Panc1 (cell line): ENCODE results near the gene DYNC1I1. TPM values are rescaled to one million over a fixed set of nuclear protein-coding genes. Genes with fewer than 3 reads are reported as not detected.

Experiments
- ATAC-seq: fragments of 200-7000 bp; cut with Tn5 transposase; 2 replicates; pipeline ENCODE4 v1.9.1; 2020; ENCODE audit warnings: mild to moderate bottlenecking, moderate library complexity
- Bru-seq: library from RNA; stranded (reverse); fragments of 400-500 nt; gene quantifications from one replicate; lab custom pipeline; 2021; lab: Mats Ljungman, UMichigan
- BruChase-seq, 2 experiments: library from RNA; stranded (reverse); fragments of 400-500 nt; gene quantifications; one replicate each; lab custom pipeline; 2021; lab: Mats Ljungman, UMichigan
- BruUV-seq: library from RNA; stranded (reverse); fragments of 400-500 nt; replicated peaks from 2 replicates; lab custom pipeline; 2021; lab: Mats Ljungman, UMichigan
- CTCF ChIA-PET: fragments of 300-600 bp; sonication (Branson Sonifier 250); formaldehyde crosslinking; loops from one replicate; lab custom pipeline; 2022; ENCODE audit warnings: antibody characterized with exemption; lab: Charles Lee
- POLR2A ChIA-PET: fragments of 300-600 bp; sonication (Branson Sonifier 250); formaldehyde crosslinking; loops from one replicate; lab custom pipeline; 2022; ENCODE audit warnings: antibody characterized with exemption; lab: Charles Lee
- DNase-seq: peaks from one replicate; pipeline ENCODE4 v3.0.0-alpha.2; 2010; ENCODE audit warnings: low read depth, low spot score
- H3K27ac ChIP-seq: 2 replicates; pipeline ENCODE4 v1.5.1; 2011; ENCODE audit warnings: mild to moderate bottlenecking, low read length, inconsistent platforms
- H3K27me3 ChIP-seq: fragments of 200-500 bp; sonication (Bioruptor generic); 2 replicates; pipeline ENCODE4 v1.6.0; 2014; ENCODE audit warnings: low read length, inconsistent platforms; ENCODE audit not compliant: control insufficient read depth, insufficient read depth
- H3K36me3 ChIP-seq: fragments of 200-500 bp; sonication (Bioruptor generic); 2 replicates; pipeline ENCODE4 v1.5.1; 2014; ENCODE audit warnings: inconsistent platforms, mild to moderate bottlenecking, low read length, moderate library complexity; ENCODE audit not compliant: control insufficient read depth, insufficient read depth
- H3K4me1 ChIP-seq: 2 replicates; pipeline ENCODE4 v1.5.1; 2011; ENCODE audit warnings: inconsistent platforms, mild to moderate bottlenecking, low read length, moderate library complexity; ENCODE audit not compliant: control insufficient read depth, insufficient read depth
- H3K4me3 ChIP-seq, 2 experiments: 2 replicates each; pipeline ENCODE4 v1.5.1; 2011 to 2012; ENCODE audit warnings: low read depth in 2 of 2, low read length in 2 of 2, mild to moderate bottlenecking in 2 of 2, inconsistent platforms in 1 of 2, moderate library complexity in 1 of 2
- H3K9me3 ChIP-seq: fragments of 200-500 bp; sonication (Bioruptor generic); 2 replicates; pipeline ENCODE4 v1.5.1; 2014; ENCODE audit warnings: low read depth, mild to moderate bottlenecking, inconsistent platforms, low read length, moderate library complexity; ENCODE audit not compliant: control insufficient read depth, insufficient read depth
- POLR2AphosphoS5 ChIP-seq: IDR thresholded peaks from 2 replicates; pipeline ENCODE4 v1.6.1; 2012; ENCODE audit warnings: mild to moderate bottlenecking, low read depth, low read length, moderate library complexity
- SIN3A ChIP-seq: IDR thresholded peaks from 2 replicates; pipeline ENCODE4 v1.6.1; 2012; ENCODE audit warnings: low read depth, mild to moderate bottlenecking, low read length, moderate library complexity, borderline replicate concordance; ENCODE audit not compliant: insufficient read depth
- TCF7L2 ChIP-seq: IDR thresholded peaks from 2 replicates; pipeline ENCODE4 v1.6.1; 2011; ENCODE audit warnings: mild to moderate bottlenecking, low read depth, low read length, inconsistent platforms
- in situ Hi-C: cut with HindIII; loops from 2 replicates; pipeline ENCODE4 v1.10.0; 2016; ENCODE audit warnings: low sequenced_read_pairs, low pct_unique_long_range_greater_than_20kb
- intact Hi-C: fragments of 100-400 bp; cut with micrococcal nuclease; formaldehyde crosslinking; loops from one replicate; pipeline ENCODE4 v1.10.0; 2022; ENCODE audit not compliant: unreplicated experiment
- long read RNA-seq: library from polyadenylated mRNA; unstranded; transcript quantifications from one replicate; pipeline ENCODE4 v2.0.0, GENCODE V29; 2021; ENCODE audit not compliant: unreplicated experiment
- polyA plus RNA-seq: library from polyadenylated mRNA; unstranded; fragments of >200 nt; gene quantifications from one replicate; pipeline ENCODE4 v1.2.1, GENCODE V29; 2012; ENCODE audit warnings: missing spikeins; ENCODE audit not compliant: insufficient read length
- total RNA-seq: library from RNA; stranded (reverse); gene quantifications from one replicate; pipeline ENCODE4 v1.2.1, GENCODE V29; 2021; ENCODE audit not compliant: unreplicated experiment
- TF ChIP-seq, protein P1 (sequence below): fragments of 450-650 bp; IDR thresholded peaks from 2 replicates; pipeline ENCODE4 v1.5.1; 2017; ENCODE audit warnings: mild to moderate bottlenecking
- TF ChIP-seq, protein P2 (sequence below), 2 experiments: IDR thresholded peaks; 2 replicates each; pipeline ENCODE4 v1.6.1; 2011 to 2012; ENCODE audit warnings: low read depth in 2 of 2, control low read depth in 1 of 2, low read length in 1 of 2, mild to moderate bottlenecking in 1 of 2, moderate library complexity in 1 of 2; ENCODE audit not compliant: insufficient read depth in 1 of 2

DYNC1I1 gene
- total RNA-seq = 0.13 TPM
- not detected for polyA plus RNA-seq
- percentile 12 among the genes with signal in this experiment for Bru-seq, nascent RNA
- BruChase-seq, experiment 1, labeled RNA remaining after a 2-hour chase = percentile 10 among the genes with signal in this experiment
- BruChase-seq, experiment 2, labeled RNA remaining after a 6-hour chase = percentile 5 among the genes with signal in this experiment
- long read RNA-seq = 0 reads

DNA sequence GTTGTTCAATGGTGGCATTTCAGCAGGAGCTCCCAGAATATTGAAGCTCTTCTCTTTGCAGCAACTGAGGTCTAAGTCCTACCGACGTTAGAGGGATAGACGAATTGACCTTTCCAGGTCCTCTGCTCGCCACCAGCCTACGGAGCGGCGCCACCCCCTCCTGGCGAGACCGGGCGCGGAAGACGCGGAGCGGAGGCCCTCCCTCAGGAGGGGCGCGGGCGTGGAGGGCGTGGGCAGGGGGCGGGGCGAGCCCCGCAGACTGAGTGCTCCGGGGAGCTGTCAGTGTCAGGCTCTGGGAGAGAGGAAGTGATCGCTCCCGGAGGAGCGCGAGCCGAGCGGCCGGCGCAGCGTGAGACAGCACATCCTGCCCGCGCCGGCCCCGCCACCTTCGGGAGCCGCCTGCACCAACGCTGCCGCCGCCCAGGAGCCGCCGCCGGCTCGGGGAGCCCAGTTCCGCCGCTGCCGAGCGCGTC lies at the start of gene DYNC1I1:
Gene DYNC1I1 (plus strand): TSS at position 257 of the 473 bp plus-strand sequence. CDS start 32,176 bp downstream, outside the sequence.
- DNase-seq (no peak), ATAC-seq (peak; percentile 96)
- BruUV-seq = no TSS peak
- TF ChIP-seq, protein P1, sequence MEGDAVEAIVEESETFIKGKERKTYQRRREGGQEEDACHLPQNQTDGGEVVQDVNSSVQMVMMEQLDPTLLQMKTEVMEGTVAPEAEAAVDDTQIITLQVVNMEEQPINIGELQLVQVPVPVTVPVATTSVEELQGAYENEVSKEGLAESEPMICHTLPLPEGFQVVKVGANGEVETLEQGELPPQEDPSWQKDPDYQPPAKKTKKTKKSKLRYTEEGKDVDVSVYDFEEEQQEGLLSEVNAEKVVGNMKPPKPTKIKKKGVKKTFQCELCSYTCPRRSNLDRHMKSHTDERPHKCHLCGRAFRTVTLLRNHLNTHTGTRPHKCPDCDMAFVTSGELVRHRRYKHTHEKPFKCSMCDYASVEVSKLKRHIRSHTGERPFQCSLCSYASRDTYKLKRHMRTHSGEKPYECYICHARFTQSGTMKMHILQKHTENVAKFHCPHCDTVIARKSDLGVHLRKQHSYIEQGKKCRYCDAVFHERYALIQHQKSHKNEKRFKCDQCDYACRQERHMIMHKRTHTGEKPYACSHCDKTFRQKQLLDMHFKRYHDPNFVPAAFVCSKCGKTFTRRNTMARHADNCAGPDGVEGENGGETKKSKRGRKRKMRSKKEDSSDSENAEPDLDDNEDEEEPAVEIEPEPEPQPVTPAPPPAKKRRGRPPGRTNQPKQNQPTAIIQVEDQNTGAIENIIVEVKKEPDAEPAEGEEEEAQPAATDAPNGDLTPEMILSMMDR = no peak
- TF ChIP-seq, protein P2, sequence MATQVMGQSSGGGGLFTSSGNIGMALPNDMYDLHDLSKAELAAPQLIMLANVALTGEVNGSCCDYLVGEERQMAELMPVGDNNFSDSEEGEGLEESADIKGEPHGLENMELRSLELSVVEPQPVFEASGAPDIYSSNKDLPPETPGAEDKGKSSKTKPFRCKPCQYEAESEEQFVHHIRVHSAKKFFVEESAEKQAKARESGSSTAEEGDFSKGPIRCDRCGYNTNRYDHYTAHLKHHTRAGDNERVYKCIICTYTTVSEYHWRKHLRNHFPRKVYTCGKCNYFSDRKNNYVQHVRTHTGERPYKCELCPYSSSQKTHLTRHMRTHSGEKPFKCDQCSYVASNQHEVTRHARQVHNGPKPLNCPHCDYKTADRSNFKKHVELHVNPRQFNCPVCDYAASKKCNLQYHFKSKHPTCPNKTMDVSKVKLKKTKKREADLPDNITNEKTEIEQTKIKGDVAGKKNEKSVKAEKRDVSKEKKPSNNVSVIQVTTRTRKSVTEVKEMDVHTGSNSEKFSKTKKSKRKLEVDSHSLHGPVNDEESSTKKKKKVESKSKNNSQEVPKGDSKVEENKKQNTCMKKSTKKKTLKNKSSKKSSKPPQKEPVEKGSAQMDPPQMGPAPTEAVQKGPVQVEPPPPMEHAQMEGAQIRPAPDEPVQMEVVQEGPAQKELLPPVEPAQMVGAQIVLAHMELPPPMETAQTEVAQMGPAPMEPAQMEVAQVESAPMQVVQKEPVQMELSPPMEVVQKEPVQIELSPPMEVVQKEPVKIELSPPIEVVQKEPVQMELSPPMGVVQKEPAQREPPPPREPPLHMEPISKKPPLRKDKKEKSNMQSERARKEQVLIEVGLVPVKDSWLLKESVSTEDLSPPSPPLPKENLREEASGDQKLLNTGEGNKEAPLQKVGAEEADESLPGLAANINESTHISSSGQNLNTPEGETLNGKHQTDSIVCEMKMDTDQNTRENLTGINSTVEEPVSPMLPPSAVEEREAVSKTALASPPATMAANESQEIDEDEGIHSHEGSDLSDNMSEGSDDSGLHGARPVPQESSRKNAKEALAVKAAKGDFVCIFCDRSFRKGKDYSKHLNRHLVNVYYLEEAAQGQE (IDR thresholded peaks at IDR 0.05; ENCODE audit: insufficient read depth in 1 of 2, low read depth in 2 of 2, low read length in 1 of 2) = no peak
- TF ChIP-seq SIN3A (no peak), POLR2AphosphoS5 (no peak), TCF7L2 (no peak)
- H3K4me1 ChIP-seq = no peaks in the 10 kb centered on the region
- POLR2A ChIA-PET = no interaction called here
- in situ Hi-C loops (no loop called here), intact Hi-C loops (no loop called here)
- no peaks in the 10 kb centered on the region for H3K9me3 ChIP-seq
- no peaks in the 10 kb centered on the region for H3K36me3 ChIP-seq
- CTCF ChIA-PET = interaction anchor here (0.6 kb wide), 1 partner anchor 254 kb away, joined by 3 read pairs; no protein-coding TSS in a partner anchor
- H3K27ac ChIP-seq = no peak within 1 kb of the TSS
- H3K27me3 ChIP-seq = no peaks in the 10 kb centered on the region
- peak within 1 kb of the TSS; percentile 43 to 47 for H3K4me3 ChIP-seq

DNA sequence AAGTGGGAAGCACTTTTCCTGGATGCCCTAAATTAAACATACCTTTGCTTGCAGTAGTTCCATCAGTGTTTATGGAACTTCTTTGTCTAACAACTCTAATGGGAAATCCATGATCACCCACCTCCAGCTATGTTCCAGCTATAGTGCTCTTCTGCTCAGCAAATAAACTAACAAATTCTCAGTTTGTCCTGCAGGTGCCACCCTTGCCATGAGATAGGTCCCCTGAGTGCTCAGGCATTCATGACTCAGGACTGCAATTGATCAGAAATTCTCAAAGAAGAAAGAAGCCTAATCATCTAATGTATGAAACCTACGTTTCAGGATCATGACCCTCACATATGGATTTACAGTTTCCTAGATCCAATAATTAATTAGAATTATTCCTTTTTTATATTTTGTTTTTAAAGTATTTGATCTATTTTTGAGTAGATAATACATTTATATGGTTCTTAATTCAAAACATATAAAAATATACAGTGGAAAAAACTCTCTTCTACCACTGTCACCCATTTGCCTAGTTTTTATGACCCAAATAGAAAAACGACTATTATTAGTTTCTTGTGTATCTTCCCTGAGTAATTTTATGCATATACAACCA lies 48.7 kb upstream of the DYNC1I1 start:
- H3K4me3 ChIP-seq = no peak overlapping the region
- no peak overlapping the region for H3K27ac ChIP-seq
- no peak for TF ChIP-seq SIN3A
- TF ChIP-seq, protein P1 = peak; percentile 65
- DNase-seq (peak; percentile 45), ATAC-seq (peak; percentile 90)
- no peaks in the 10 kb centered on the region for H3K4me1 ChIP-seq
- H3K36me3 ChIP-seq = no peaks in the 10 kb centered on the region
- peaks cover 2% of the 10 kb centered on the region for H3K27me3 ChIP-seq
- CTCF ChIA-PET = interaction anchor here (0.7 to 1.3 kb wide), 3 partner anchors 75 to 148 kb away, joined by 3 to 16 read pairs (median 3); no protein-coding TSS in a partner anchor
- in situ Hi-C loops = no loop called here
- intact Hi-C loops = loop anchor here (1.0 kb wide), 1 partner anchor 148 kb away; no protein-coding TSS in a partner anchor
- no TSS peak for BruUV-seq
- POLR2A ChIA-PET = no interaction called here
- no peaks in the 10 kb centered on the region for H3K9me3 ChIP-seq
